Right ventricle myocardium superior (tissue), 1 donor: Measurements from ENCODE around the gene TRPT1. TPM values are rescaled to one million over a fixed set of nuclear protein-coding genes. Genes with fewer than 3 reads are reported as not detected.

Source experiments
- ATAC-seq: fragments of 200-7000 bp; cut with Tn5 transposase; one replicate; pipeline ENCODE4 v1.9.1; 2020; ENCODE audit warnings: mild to moderate bottlenecking; ENCODE audit not compliant: poor library complexity
- DNase-seq: peaks from one replicate; pipeline ENCODE4 v3.0.0-alpha.2; 2020
- intact Hi-C: fragments of 100-400 bp; cut with DNase I; formaldehyde crosslinking; loops from one replicate; pipeline ENCODE4 v1.11.2; 2022
- long read RNA-seq: library from polyadenylated mRNA; unstranded; transcript quantifications from one replicate; pipeline ENCODE4 v2.0.0, GENCODE V29; 2021
- total RNA-seq: library from RNA; stranded (reverse); fragmentation: NEBNext Ultra II Directional; extraction: Animal tissue kit (Norgen Biotek cat#: 25700); gene quantifications from one replicate; pipeline ENCODE4 v1.2.1, GENCODE V29; 2021
- donor health status: DM: no; HTN: yes; CAD: no; lungs with severe emphysema.

Gene TRPT1
- total RNA-seq, result 79.8 TPM
- long read RNA-seq, transcript TRPT1-201 (8 exons, 962 nt), result major isoform, 56 of 159 reads
- long read RNA-seq, transcript TRPT1-203 (7 exons, 865 nt), result minor isoform, 24 of 159 reads
- long read RNA-seq, transcript TRPT1-210 (7 exons, 941 nt), result minor isoform, 7 of 159 reads
- long read RNA-seq, partial matches to known transcripts, result 12 of 159 reads
- long read RNA-seq, other reads (novel, unspliced or antisense), result 55 of 159 reads

- intact Hi-C loops, result no loop called here
- DNase-seq (peak; percentile 94), ATAC-seq (peak; percentile 84)
These were observed at the start of gene TRPT1, which contains the start of gene NUDT22 for GRCh38 chr11:64225608-64226506. TRPT1 (minus strand) TSS chr11:64226186; CDS start chr11:64225860, 326 bp downstream. NUDT22 (plus strand) TSS chr11:64226274; CDS start chr11:64226653, 379 bp downstream.

- DNase-seq (no peak), ATAC-seq (no peak)
- intact Hi-C loops, result no loop called here
These were observed 49.2 kb upstream of the TRPT1 start for GRCh38 chr11:64275031-64275800.

GRCh38 chr11:64269540-64270220 lies 43.7 kb upstream of the TRPT1 start:
- DNase-seq (peak; percentile 98), ATAC-seq (peak; percentile 83)
- intact Hi-C loops, result loop anchor here (2.0 kb wide), 1 partner anchor 15 kb away; the partner anchor contains the start of genes BAD and GPR137

- ATAC-seq (peak; percentile 24), DNase-seq (peak; percentile 82)
- intact Hi-C loops, result no loop called here
These were observed 43.0 kb upstream of the TRPT1 start for GRCh38 chr11:64268893-64269539.

GRCh38 chr11:64268025-64268892 lies 42.3 kb upstream of the TRPT1 start:
- peak; percentile 81 for DNase-seq
- intact Hi-C loops, result no loop called here
- no peak for ATAC-seq

GRCh38 chr11:64267207-64267945 lies 41.4 kb upstream of the TRPT1 start:
- intact Hi-C loops, result no loop called here
- no peak for ATAC-seq
- DNase-seq, result no peak

GRCh38 chr11:64266339-64266738 lies 40.4 kb upstream of the TRPT1 start:
- ATAC-seq (no peak), DNase-seq (no peak)
- intact Hi-C loops, result no loop called here

- intact Hi-C loops, result no loop called here
- DNase-seq (no peak), ATAC-seq (no peak)
These were observed 39.5 kb upstream of the TRPT1 start for GRCh38 chr11:64265176-64266160.

GRCh38 chr11:64264371-64264852 lies 38.4 kb upstream of the TRPT1 start:
- ATAC-seq (no peak), DNase-seq (no peak)
- intact Hi-C loops, result no loop called here

- intact Hi-C loops, result no loop called here
- no peak for DNase-seq
- ATAC-seq, result no peak
These were observed 37.9 kb upstream of the TRPT1 start for GRCh38 chr11:64263947-64264317.

- intact Hi-C loops, result no loop called here
- ATAC-seq, result no peak
- no peak for DNase-seq
These were observed 37.3 kb upstream of the TRPT1 start for GRCh38 chr11:64263021-64263946.

- DNase-seq (no peak), ATAC-seq (no peak)
- intact Hi-C loops, result no loop called here
These were observed 36.5 kb upstream of the TRPT1 start for GRCh38 chr11:64262271-64263002.

GRCh38 chr11:64261556-64262080 lies 35.6 kb upstream of the TRPT1 start:
- intact Hi-C loops, result no loop called here
- DNase-seq, result no peak
- no peak for ATAC-seq
